Upper lobe of left lung (tissue), 4 donors: ENCODE data around the gene LRRD1.

ENCODE experiments used
- POLR2AphosphoS5 ChIP-seq, 2 donors: sonication (generic); formaldehyde crosslinking; IDR thresholded peaks; one replicate each; pipeline ENCODE4 v1.5.1; 2017; ENCODE audit warnings: antibody characterized with exemption in 2 of 2
- TF ChIP-seq, protein P1 (sequence below), 6 experiments: fragments of 450-650 bp in 4 of 6; fragments of 200-600 bp in 2 of 6; sonication (generic) in 2 of 6; IDR thresholded peaks; one replicate each; pipeline ENCODE4 v1.5.1; 2016 to 2019; ENCODE audit warnings: antibody characterized with exemption in 6 of 6

GRCh38 chr7:92178928-92179924 is at the start of gene LRRD1:
- TF ChIP-seq, protein P1, sequence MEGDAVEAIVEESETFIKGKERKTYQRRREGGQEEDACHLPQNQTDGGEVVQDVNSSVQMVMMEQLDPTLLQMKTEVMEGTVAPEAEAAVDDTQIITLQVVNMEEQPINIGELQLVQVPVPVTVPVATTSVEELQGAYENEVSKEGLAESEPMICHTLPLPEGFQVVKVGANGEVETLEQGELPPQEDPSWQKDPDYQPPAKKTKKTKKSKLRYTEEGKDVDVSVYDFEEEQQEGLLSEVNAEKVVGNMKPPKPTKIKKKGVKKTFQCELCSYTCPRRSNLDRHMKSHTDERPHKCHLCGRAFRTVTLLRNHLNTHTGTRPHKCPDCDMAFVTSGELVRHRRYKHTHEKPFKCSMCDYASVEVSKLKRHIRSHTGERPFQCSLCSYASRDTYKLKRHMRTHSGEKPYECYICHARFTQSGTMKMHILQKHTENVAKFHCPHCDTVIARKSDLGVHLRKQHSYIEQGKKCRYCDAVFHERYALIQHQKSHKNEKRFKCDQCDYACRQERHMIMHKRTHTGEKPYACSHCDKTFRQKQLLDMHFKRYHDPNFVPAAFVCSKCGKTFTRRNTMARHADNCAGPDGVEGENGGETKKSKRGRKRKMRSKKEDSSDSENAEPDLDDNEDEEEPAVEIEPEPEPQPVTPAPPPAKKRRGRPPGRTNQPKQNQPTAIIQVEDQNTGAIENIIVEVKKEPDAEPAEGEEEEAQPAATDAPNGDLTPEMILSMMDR (IDR thresholded peaks at IDR 0.05), result peak; percentile 95 to 97 (median 96)
- TF ChIP-seq POLR2AphosphoS5 (IDR thresholded peaks at IDR 0.05), result no peak
